Subcutaneous adipose tissue (tissue), 4 donors: Measurements from ENCODE around the gene TRIM29. TPM values are rescaled to one million over a fixed set of nuclear protein-coding genes. Genes with fewer than 3 reads are reported as not detected.

Source experiments
- total RNA-seq, 4 donors: library from RNA; depleted of rRNA; stranded (reverse); fragments of >200 nt; gene quantifications; one replicate each; pipeline ENCODE4 v1.1.0, GENCODE V29; 2016
- TF ChIP-seq, protein P1 (sequence below): fragments of 450-650 bp; IDR thresholded peaks from one replicate; pipeline ENCODE4 v1.5.1; 2016; ENCODE audit warnings: low read depth, mild to moderate bottlenecking, control low read depth, antibody characterized with exemption, moderate library complexity

The TRIM29 gene
- total RNA-seq, 4 donors from 2014 or later = 1.3 to 13.2 (median 4.3) TPM

DNA sequence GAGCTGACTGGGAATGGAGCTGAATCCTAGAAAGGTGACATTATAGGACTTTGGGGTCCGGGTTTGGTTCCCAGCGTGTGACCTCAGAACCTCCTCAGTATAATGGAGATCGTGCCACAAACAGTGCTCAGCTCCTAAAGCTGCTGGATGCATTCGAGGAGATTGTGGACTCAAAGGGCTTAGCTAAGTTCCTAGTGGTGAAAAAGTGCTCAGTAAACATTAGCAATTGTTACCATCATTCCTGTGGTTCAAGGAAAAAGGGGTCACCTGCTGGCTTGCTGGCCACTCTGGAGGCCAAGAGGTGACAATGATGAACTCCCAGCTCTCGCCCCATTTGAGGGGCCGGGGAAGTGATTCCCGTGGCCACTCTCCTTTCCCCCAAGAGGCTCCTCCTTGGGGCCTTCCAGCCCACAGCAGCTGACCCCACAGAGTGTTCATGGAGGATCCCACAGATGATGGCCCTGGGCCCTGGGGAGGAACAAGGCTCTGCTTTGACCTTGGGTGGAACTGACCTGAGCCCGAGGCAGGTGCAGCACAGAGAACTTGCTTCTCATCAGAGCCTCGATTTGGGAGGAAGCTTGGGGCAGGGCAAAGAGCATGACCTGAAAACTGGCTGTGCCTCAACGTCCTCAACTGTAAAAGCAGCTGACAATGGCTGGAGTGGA is 40.1 kb downstream of the TRIM29 start:
- TF ChIP-seq, protein P1, sequence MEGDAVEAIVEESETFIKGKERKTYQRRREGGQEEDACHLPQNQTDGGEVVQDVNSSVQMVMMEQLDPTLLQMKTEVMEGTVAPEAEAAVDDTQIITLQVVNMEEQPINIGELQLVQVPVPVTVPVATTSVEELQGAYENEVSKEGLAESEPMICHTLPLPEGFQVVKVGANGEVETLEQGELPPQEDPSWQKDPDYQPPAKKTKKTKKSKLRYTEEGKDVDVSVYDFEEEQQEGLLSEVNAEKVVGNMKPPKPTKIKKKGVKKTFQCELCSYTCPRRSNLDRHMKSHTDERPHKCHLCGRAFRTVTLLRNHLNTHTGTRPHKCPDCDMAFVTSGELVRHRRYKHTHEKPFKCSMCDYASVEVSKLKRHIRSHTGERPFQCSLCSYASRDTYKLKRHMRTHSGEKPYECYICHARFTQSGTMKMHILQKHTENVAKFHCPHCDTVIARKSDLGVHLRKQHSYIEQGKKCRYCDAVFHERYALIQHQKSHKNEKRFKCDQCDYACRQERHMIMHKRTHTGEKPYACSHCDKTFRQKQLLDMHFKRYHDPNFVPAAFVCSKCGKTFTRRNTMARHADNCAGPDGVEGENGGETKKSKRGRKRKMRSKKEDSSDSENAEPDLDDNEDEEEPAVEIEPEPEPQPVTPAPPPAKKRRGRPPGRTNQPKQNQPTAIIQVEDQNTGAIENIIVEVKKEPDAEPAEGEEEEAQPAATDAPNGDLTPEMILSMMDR = no peak

DNA sequence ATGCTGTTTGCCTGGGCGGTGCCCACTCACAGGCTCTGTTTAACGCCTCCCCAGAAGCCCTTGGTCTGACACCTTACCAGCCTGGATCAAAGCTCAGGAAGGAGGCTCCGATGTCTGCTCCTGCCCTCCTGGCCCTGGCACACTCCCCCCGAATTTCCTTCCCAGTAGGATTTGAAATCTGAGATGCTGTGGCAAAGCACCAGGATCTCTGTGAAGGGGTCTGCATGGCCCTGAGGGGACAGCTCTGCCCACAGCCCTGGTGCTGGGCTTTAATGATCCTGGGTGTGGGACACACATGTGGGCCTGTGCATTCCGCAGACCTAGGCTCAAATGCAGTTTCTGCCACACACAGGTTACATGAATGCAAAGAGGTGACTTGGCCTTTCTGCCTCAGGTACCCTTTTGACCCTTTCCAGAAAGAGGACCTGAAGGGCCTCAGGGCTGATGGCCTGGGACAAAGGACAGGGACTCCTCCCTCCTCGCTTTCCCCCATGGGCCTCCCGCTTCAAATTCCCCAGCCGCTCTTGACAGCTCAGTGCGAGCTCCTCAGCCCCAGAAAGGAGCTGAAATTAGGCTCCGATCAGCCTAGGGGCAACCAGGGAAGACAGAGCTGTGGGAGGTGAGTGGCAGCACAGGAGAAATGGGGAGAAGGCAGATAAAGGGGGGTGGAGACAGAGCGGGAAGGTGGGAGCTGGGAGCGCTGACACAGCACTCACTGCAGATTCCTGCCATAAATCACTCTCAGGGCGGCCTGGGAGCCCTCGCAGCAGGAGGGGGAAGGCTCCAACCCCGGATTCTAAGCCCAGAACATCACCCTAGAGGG is 41.3 kb downstream of the TRIM29 start:
- TF ChIP-seq, protein P1 = no peak

DNA sequence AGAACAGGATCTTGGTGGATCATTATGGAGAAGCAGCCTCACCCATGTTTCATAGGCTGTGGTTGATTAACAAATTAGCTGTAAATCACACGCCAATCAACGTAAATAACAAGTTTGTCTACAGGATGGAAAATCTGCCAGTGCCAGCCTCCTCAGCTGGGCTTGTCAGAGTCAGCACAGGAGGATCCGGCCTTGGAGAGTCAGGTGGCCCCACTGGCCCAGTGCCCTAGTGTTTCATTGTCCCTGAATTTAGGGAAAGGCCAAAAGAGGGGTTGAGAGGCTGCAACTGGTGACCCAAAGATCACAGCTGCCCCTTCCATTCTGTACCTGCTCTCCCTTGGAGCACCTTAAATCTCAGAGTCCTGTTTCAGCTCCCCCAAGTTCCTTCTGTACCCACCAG is 42.4 kb downstream of the TRIM29 start:
- TF ChIP-seq, protein P1 = no peak

DNA sequence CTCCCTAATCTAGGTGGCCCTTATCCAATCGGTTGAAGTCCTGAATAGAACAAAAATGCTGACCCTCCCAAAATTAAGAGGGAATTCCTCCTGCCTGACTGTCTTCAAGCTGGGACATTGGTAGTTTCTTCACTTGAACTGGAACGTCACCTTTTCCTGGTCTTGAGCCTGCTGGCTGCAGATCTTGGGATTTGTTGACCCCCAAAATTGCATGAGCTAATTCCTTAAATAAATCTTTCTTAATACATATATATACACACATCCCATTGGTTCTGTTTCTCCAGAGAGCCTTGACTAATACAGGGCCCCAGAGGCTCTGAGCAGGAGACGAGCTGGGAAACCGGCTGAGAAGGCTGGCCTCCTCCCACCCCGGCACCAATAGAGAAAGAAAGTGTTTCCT is 46.2 kb downstream of the TRIM29 start:
- TF ChIP-seq, protein P1 = no peak

DNA sequence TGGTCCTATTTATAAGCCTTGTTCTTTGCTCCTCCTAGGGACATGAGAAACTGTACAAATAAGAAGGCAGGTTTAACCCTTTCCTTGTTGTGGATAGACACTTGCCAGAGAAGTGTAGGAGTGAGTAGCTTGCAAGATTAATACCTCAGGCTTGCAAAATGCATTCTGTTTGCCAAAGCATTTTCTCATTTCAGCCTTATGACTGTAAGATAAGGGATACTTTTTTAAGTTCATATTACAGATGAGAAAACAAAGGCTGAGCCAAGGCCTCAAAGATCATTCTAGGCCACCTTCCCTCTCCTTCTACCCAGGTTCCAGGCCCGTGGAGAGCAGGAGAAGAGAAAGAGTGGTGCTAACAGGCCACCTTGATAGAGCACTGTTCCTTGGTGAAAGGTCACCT is 46.8 kb downstream of the TRIM29 start:
- TF ChIP-seq, protein P1 = no peak

DNA sequence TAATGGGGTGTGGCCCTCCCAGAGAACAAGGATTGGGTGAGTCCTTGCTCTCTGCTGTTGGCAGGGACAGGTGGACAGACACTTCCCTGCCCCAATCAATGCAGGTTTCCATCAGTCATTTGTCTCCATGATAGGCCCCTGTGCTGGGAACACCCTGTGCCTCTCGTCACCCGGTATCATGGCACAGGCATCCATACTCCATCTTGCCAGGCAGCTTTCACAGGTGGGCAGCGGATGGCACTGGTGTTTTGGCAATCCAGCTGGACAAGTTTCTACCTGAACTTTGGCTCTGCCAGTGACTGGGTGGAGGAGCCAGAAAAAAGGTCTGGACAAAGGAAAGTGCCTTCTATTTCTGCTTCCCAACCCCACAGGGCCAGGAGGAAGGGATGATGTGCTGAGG is 47.5 kb downstream of the TRIM29 start:
- TF ChIP-seq, protein P1 = no peak
